ENCODE results near the gene FSTL4. TPM values are rescaled to one million over a fixed set of nuclear protein-coding genes. Genes with fewer than 3 reads are reported as not detected.

FSTL4 gene
- total and polyA plus RNA-seq, 2 experiments from 2014 or later = 1.4 to 2.8 TPM

- TF ChIP-seq, protein P1, sequence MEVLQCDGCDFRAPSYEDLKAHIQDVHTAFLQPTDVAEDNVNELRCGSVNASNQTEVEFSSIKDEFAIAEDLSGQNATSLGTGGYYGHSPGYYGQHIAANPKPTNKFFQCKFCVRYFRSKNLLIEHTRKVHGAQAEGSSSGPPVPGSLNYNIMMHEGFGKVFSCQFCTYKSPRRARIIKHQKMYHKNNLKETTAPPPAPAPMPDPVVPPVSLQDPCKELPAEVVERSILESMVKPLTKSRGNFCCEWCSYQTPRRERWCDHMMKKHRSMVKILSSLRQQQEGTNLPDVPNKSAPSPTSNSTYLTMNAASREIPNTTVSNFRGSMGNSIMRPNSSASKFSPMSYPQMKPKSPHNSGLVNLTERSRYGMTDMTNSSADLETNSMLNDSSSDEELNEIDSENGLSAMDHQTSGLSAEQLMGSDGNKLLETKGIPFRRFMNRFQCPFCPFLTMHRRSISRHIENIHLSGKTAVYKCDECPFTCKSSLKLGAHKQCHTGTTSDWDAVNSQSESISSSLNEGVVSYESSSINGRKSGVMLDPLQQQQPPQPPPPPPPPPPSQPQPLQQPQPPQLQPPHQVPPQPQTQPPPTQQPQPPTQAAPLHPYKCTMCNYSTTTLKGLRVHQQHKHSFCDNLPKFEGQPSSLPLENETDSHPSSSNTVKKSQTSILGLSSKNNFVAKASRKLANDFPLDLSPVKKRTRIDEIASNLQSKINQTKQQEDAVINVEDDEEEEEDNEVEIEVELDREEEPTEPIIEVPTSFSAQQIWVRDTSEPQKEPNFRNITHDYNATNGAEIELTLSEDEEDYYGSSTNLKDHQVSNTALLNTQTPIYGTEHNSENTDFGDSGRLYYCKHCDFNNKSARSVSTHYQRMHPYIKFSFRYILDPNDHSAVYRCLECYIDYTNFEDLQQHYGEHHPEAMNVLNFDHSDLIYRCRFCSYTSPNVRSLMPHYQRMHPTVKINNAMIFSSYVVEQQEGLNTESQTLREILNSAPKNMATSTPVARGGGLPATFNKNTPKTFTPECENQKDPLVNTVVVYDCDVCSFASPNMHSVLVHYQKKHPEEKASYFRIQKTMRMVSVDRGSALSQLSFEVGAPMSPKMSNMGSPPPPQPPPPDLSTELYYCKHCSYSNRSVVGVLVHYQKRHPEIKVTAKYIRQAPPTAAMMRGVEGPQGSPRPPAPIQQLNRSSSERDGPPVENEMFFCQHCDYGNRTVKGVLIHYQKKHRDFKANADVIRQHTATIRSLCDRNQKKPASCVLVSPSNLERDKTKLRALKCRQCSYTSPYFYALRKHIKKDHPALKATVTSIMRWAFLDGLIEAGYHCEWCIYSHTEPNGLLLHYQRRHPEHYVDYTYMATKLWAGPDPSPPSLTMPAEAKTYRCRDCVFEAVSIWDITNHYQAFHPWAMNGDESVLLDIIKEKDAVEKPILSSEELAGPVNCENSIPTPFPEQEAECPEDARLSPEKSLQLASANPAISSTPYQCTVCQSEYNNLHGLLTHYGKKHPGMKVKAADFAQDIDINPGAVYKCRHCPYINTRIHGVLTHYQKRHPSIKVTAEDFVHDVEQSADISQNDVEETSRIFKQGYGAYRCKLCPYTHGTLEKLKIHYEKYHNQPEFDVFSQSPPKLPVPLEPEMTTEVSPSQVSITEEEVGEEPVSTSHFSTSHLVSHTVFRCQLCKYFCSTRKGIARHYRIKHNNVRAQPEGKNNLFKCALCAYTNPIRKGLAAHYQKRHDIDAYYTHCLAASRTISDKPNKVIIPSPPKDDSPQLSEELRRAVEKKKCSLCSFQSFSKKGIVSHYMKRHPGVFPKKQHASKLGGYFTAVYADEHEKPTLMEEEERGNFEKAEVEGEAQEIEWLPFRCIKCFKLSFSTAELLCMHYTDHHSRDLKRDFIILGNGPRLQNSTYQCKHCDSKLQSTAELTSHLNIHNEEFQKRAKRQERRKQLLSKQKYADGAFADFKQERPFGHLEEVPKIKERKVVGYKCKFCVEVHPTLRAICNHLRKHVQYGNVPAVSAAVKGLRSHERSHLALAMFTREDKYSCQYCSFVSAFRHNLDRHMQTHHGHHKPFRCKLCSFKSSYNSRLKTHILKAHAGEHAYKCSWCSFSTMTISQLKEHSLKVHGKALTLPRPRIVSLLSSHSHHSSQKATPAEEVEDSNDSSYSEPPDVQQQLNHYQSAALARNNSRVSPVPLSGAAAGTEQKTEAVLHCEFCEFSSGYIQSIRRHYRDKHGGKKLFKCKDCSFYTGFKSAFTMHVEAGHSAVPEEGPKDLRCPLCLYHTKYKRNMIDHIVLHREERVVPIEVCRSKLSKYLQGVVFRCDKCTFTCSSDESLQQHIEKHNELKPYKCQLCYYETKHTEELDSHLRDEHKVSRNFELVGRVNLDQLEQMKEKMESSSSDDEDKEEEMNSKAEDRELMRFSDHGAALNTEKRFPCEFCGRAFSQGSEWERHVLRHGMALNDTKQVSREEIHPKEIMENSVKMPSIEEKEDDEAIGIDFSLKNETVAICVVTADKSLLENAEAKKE (CRISPR knock-in tag; IDR thresholded peaks at IDR 0.05) = no peak
- TF ChIP-seq EZH2phosphoT487 (IDR thresholded peaks at IDR 0.05; ENCODE audit: unreplicated experiment) = no peak
- no peak for TF ChIP-seq STAT1 (IDR thresholded peaks at IDR 0.05; ENCODE audit: unreplicated experiment)
- no peak for TF ChIP-seq ZNF331 (CRISPR knock-in tag; IDR thresholded peaks at IDR 0.05; ENCODE audit: low read depth)
- no peak for TF ChIP-seq EZH2 (IDR thresholded peaks at IDR 0.05; ENCODE audit: low read depth, unreplicated experiment)
- no peak for TF ChIP-seq NANOG (IDR thresholded peaks at IDR 0.05; ENCODE audit: borderline replicate concordance)
- TF ChIP-seq REST (IDR thresholded peaks at IDR 0.05; ENCODE audit: unreplicated experiment) = no peak
- no peak for TF ChIP-seq POLR2AphosphoS5 (IDR thresholded peaks at IDR 0.05; ENCODE audit: low read depth)
Observed at GRCh38 chr5:133147411-133147810, 464.9 kb downstream of the FSTL4 start (continued).

Small RNA genes lying within 50 kb of the gene (microRNA-seq; reads per million reads assigned to microRNA genes)
- gene MIR1289-2 = not detected

Small RNA genes lying within 50 kb of the gene (small RNA-seq; reads per million reads assigned to genes)
- gene MIR1289-2 (ENCODE audit: low replicate concordance) = not detected
